Motor neuron (in vitro differentiated cells): Measurements from ENCODE around the gene ZDHHC6. TPM values are rescaled to one million over a fixed set of nuclear protein-coding genes. Genes with fewer than 3 reads are reported as not detected.
"Not testable (repeated sequence)": the region's sequence is repeated elsewhere in the genome, so short reads cannot be mapped to it uniquely, and the experiment has no call there.

Experiments
- ATAC-seq, 8 experiments: fragments of 200-7000 bp; cut with Tn5 transposase; replicated peaks in 6 of 8; 2 replicates each; pipeline ENCODE4 v1.8.0; 2021; ENCODE audit warnings: mild to moderate bottlenecking in 8 of 8, moderate library complexity in 8 of 8
- H3K27ac ChIP-seq, 2 donors: fragments of 250-450 bp; sonication (Bioruptor Pico); 2 replicates each; pipeline ENCODE4 v1.9.0; 2021; ENCODE audit warnings: antibody characterized with exemption in 2 of 2, mild to moderate bottlenecking in 2 of 2, moderate library complexity in 1 of 2
- H3K4me1 ChIP-seq, 2 donors: fragments of 250-450 bp; sonication (Bioruptor Pico); replicated peaks in 1 of 2; 2 replicates each; pipeline ENCODE4 v1.6.1; 2021; ENCODE audit warnings: antibody characterized with exemption in 2 of 2, mild to moderate bottlenecking in 2 of 2, moderate library complexity in 1 of 2
- H3K4me3 ChIP-seq, 5 donors: fragments of 250-450 bp; sonication (Bioruptor Pico); 2 replicates each; pipeline ENCODE4 v1.9.0; 2021; ENCODE audit warnings: antibody characterized with exemption in 5 of 5, mild to moderate bottlenecking in 5 of 5, moderate library complexity in 4 of 5
- WGBS, 10 experiments: fragments of 450-650 bp; shearing (Covaris generic); methylation state at CpG; one replicate each; pipeline ENCODE4 v1.0.0; 2022; 5-methylcytosine and 5-hydroxymethylcytosine counted together
- in situ Hi-C, 9 experiments: fragments of 400-800 bp; cut with MboI; loops; one replicate each; pipeline ENCODE4 v1.15.0; 2021; ENCODE audit warnings: low sequenced_read_pairs in 9 of 9, low pct_unique_long_range_greater_than_20kb in 2 of 9; ENCODE audit not compliant: unreplicated experiment in 9 of 9
- total RNA-seq, 8 experiments: library from RNA; unstranded; fragments of 300-600 nt; gene quantifications; 2 replicates each; pipeline versions ENCODE4 v1.2.3 to v1.2.4, GENCODE V29; 2022

The ZDHHC6 gene
- total RNA-seq, 8 experiments from 2014 or later: 18.5 to 37.3 (median 27.2) TPM

DNA sequence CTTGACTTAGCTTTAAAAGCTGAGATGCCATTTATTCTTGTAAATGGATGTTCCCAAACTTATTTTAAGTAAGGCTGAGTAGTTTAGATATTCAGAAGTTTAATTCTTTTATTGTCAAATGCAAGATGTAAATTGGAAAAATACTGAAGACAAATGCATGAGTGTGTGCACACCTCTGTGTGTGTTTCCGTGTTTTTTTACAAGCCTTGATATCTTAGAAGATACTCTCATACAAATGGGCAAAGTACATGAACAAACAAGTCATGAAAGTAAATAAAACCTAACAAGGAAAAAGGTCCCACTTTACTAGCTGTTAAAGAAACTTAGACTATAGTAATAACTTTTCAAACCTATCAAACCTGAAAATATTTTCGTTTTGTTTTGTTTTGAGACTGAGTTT is 43.8 kb downstream of the ZDHHC6 start:
- H3K4me3 ChIP-seq: no peak overlapping the region
- no peak overlapping the region for H3K27ac ChIP-seq
- 33 to 84% (median 67%) methylated on average over 1 to 2 of the region's 2 CpGs; no CpG with 5 or more reads in 1 of the 10 experiments for WGBS, 10 experiments
- in situ Hi-C loops: no loop called here
- ATAC-seq: no peak
- H3K4me1 ChIP-seq: no peaks in the 10 kb centered on the region

DNA sequence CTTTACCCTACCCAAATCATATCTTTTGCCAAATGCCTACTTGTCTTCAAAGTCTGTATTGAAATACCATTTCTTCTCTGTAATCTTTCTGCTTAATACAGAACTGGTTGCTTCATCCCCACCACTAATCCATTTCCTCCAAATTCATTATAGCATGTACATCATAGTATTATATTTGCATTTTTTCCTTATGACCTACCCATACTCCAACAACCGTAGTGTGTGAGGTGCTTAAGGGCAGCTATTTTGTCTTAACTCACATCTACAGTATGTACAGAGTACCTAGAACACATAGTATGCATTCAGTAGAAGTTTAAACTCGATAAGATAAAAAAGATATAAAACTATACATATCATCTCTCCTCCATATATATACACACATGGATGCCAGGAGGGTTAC is 49.1 kb downstream of the ZDHHC6 start:
- no peak overlapping the region for H3K27ac ChIP-seq
- in situ Hi-C loops: no loop called here
- no peak for ATAC-seq
- no peaks in the 10 kb centered on the region for H3K4me1 ChIP-seq
- WGBS, 10 experiments: 47 to 100% (median 83%) methylated on average over 1 to 2 of the region's 2 CpGs; no CpG with 5 or more reads in 1 of the 10 experiments
- H3K4me3 ChIP-seq: no peak overlapping the region

DNA sequence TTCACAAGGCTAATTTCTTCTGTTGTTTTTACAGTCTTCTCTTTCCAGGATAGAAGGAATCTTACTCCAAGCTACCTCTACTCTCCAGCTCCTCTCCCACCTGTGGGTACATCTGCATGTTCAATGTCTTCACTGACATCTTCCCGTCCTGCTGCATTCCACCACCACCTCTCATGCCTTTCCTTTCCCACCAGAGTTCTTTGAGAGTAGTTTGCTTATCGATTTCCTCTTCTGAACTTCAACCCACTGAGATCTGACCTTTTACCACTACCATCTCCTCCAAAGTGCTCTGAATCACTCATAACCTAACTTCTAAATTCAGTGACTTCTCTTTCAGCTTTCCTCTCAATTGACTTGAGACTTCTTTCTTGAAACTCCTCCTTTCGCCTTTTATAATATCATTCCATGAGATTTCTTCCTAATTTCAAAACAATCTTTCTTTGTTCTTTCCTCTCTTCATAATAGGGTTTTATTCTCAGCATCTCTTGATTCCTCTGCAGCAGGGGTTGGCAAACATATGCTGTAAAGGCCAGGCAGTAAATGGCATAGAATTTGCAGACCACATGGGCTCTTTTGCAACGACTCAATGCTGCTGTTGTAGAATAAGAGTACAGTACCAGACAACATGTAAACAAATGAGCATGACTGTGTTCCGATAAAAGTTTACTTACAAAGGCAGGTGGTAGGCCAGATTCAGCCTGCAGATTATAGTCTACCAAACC is 50.7 kb downstream of the ZDHHC6 start:
- WGBS, 10 experiments: 37 to 90% (median 70%) methylated on average over 2 to 5 of the region's 5 CpGs
- in situ Hi-C loops: no loop called here
- Histone ChIP-seq H3K27ac (no peak overlapping the region), H3K4me1 (no peaks in the 10 kb centered on the region), H3K4me3 (no peak overlapping the region)
- no peak for ATAC-seq

DNA sequence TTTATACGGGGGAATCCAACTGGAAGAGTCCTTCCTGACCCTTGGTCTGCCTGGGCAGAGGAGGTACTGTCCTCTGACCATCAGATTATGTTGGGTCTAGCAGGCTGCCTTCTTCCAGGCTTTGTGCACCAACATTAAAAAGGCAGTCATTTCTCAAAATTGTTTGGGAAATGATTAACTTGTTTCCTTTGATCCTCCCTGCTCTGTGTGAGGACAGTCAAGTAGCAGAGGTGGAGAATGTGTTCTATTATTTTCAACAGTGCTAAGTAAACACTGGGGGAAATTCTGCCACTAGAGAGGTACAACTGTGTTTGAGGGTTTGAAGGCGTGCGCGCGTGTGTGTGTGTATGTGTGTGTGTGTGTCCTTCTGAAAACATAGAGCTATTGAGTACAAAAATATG is 52.2 kb downstream of the ZDHHC6 start:
- Histone ChIP-seq H3K4me3 (no peak overlapping the region), H3K27ac (no peak overlapping the region), H3K4me1 (no peaks in the 10 kb centered on the region)
- no peak for ATAC-seq
- WGBS, 10 experiments: 25 to 100% (median 78%) methylated on average over 1 to 4 of the region's 5 CpGs; no CpG with 5 or more reads in 2 of the 10 experiments
- in situ Hi-C loops: no loop called here

DNA sequence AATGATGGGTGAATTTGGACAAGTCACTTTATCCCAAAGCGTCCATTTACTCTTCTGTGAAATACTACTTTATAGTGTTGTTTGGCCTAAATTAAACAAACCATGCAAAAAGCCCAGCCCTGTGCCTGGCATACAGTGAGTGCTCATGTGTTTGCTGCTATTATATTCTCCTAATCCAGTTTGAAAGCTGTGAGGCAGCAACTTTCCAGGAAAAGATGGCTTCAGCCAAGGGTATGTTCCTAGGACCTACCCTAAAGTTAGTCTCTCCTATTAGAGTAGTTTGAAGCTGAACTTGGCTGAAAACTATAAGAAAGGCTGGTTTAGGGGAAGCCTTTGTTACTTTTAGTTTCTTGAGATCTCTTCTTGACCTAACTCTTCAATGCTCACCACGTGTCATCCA is 52.9 kb downstream of the ZDHHC6 start:
- Histone ChIP-seq H3K4me3 (no peak overlapping the region), H3K27ac (no peak overlapping the region), H3K4me1 (no peaks in the 10 kb centered on the region)
- ATAC-seq: no peak
- 22 to 100% (median 61%) methylated on average over 1 to 2 of the region's 2 CpGs; no CpG with 5 or more reads in 2 of the 10 experiments for WGBS, 10 experiments
- in situ Hi-C loops: no loop called here

DNA sequence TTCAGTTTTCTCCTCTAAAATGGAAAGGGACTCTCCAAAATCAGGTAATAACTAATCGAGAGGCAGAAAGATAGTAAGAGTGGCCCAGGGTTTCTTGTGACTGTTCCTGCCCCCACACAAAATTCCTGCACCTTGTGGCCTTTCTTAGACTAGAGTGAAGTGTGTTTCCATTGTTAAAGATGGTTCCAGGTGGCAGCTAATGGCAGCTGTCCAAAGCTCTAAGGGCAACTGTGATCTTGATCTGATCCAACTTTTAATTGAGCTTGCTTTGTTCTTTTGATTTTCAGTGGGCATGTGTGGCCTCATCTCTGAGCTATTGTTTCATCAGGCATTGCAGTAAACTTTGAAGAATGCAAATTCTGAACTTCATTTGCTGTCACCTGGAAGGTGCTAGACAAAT is 53.4 kb downstream of the ZDHHC6 start:
- no peaks in the 10 kb centered on the region for H3K4me1 ChIP-seq
- H3K4me3 ChIP-seq: no peak overlapping the region
- in situ Hi-C loops: no loop called here
- WGBS, 10 experiments: 80 to 100% (median 88%) methylated on average over 1 of the region's 1 CpG; no CpG with 5 or more reads in 5 of the 10 experiments
- H3K27ac ChIP-seq: no peak overlapping the region
- ATAC-seq: no peak

DNA sequence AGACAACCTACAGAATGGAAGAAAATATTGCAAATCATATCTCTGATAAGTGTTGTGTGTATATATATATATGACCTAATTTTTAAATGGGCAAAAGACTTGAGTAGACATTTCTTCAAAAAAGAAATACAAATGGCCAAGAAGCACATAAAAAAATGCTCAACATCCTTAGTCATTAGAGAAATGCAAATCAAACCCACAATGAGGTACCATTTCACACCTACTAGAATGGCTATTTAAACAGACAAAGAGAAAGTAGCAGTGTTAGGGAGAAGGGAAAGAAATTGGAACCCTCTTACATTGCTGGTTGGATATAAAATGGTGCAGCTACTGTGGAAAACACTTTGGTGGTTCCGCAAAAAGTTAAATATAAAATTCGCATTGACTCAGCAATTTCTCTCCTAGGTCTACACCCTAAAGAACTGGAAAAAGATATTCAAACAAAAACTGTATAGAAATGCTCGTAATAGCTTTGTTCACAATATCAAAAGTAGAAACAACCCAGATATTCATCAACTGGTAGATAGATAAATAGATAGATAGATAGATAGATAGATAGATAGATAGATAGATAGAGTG is 56.5 kb downstream of the ZDHHC6 start:
- in situ Hi-C loops: no loop called here
- no peak overlapping the region for H3K27ac ChIP-seq
- 70 to 100% (median 94%) methylated on average over 2 to 3 of the region's 3 CpGs for WGBS, 10 experiments
- peaks cover 0 to 6% of the 10 kb centered on the region in 2 donors for H3K4me1 ChIP-seq
- no peak for ATAC-seq
- H3K4me3 ChIP-seq: no peak overlapping the region

DNA sequence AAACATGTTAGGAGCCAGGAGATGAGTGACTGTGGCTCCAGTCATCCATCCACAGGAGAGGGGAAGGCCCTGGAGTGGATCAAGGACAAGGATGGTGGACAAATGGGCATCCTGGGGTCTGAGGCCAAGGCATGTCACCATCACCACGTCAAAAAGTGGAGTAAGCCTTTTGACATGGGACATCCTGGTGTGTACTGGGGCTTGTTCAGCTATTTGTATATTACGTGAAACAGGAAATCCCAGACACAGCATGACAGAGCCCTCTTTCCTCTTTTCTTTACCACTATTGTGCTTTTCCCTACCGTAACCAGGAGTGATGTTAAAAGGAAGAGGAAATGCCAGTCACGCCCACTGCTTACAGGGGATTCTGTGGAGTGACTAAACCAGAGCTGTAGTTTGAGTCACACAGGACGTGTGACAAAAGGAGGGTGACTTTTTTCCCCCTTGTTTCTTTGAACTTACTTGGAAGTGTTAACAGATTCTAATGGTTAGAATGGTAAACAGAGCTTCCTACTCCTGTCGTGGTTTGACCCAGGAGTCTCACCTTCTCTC is 57.4 kb downstream of the ZDHHC6 start:
- WGBS, 10 experiments: 0 to 75% (median 51%) methylated on average over 1 to 5 of the region's 6 CpGs; no CpG with 5 or more reads in 1 of the 10 experiments
- in situ Hi-C loops: no loop called here
- ATAC-seq: peak in 4 of 8 experiments; percentile 35 to 81 (median 62)

DNA sequence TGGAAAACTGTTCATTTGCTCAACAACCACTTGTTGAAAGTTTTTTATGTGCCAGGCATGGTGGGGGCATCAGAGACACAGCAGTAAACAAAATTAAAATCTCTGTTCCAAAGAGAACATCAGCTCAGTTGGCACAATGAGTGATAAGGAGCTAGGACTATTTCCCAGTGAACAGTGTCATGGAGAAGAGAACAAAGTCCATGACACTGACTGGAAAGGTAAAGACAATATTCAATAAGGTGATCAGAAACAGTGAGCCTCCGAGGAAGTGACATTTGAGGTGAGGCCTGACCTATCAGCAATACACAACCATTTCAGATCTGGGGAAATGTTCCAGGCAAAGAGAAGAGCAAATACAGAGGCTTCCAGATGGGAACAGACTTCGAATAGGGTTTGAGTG is 58.2 kb downstream of the ZDHHC6 start:
- in situ Hi-C loops: no loop called here
- 0 to 91% (median 59%) methylated on average over 1 to 2 of the region's 2 CpGs for WGBS, 10 experiments

More for the DNA sequence above, 57.4 kb downstream of the ZDHHC6 start:
- no peak overlapping the region for H3K27ac ChIP-seq
- H3K4me1 ChIP-seq: peaks cover 0 to 7% of the 10 kb centered on the region in 2 donors
- H3K4me3 ChIP-seq: no peak overlapping the region

DNA sequence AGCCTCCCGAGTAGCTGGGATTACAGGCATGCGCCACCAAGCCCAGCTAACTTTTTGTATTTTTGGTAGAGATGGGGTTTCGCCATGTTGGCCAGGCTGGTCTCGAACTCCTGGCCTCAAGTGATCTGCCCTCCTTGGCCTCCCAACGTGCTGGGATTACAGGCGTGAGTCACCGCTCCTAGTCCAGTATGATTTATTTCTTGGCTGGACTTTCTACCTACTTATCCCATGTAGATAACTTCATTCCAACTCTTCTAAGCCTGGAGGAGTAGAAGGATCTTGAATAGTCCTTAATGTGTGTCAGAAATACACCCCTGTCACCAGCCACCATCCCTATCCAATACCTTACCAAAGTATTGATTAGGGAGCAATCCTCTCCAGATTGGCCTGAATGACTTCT is 58.7 kb downstream of the ZDHHC6 start:
- in situ Hi-C loops, ATAC-seq, H3K4me3 ChIP-seq, H3K4me1 ChIP-seq, H3K27ac ChIP-seq: not testable (repeated sequence)
- WGBS, 10 experiments: 50 to 94% (median 86%) methylated on average over 1 to 7 of the region's 7 CpGs; no CpG with 5 or more reads in 3 of the 10 experiments

More for the DNA sequence above, 58.2 kb downstream of the ZDHHC6 start:
- Histone ChIP-seq H3K4me3 (no peak overlapping the region), H3K27ac (no peak overlapping the region), H3K4me1 (peaks cover 0 to 7% of the 10 kb centered on the region in 2 donors)
- no peak for ATAC-seq

DNA sequence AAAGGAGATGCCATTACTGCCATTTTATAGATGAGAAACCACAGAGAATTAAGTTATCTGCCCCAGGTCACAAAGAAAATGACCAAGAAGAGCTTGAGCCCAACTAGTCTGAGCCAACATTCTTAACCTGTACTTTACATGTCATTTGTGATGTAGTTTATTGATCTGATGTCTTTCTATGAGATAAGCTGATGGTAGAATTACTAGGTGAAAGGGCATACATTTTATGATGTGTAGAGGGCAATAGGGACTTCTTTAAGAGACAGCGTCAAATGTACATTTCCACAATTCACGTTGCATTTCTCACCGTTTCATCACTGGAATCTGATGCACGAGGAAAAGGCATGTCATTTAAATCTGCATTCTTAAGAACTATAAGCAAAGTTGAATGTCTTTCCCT is 61.5 kb downstream of the ZDHHC6 start:
- 38 to 93% (median 73%) methylated on average over 1 to 4 of the region's 4 CpGs; no CpG with 5 or more reads in 1 of the 10 experiments for WGBS, 10 experiments
- Histone ChIP-seq H3K4me3 (no peak overlapping the region), H3K27ac (no peak overlapping the region), H3K4me1 (peaks cover 0 to 7% of the 10 kb centered on the region in 2 donors)
- peak in 1 of 8 experiments; percentile 35 for ATAC-seq
- in situ Hi-C loops: no loop called here

DNA sequence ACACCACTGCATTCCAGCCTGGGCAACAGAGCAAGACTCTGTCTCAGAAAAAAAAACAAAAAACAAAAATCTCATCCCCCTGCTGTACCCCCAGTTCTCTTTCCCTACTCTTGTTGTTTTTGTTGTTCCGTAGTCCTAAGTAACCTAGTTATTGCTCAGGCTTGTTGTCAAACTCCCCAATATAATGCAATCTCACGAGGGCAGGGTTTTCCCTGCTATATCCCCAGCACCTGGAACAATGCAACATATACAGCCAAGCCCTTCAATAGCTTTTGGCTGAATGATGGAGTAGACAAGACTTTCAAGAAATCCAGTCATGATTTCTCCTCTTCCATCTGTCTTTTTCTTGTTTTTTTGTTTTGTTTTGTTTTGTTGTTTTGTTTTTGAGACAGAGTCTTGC is 62.6 kb downstream of the ZDHHC6 start:
- H3K4me1 ChIP-seq: peaks cover 0 to 7% of the 10 kb centered on the region in 2 donors
- H3K4me3 ChIP-seq: no peak overlapping the region
- no peak overlapping the region for H3K27ac ChIP-seq
- WGBS, 10 experiments: 57 to 100% (median 85%) methylated on average over 1 to 2 of the region's 2 CpGs; no CpG with 5 or more reads in 4 of the 10 experiments
- ATAC-seq: no peak
- in situ Hi-C loops: no loop called here

DNA sequence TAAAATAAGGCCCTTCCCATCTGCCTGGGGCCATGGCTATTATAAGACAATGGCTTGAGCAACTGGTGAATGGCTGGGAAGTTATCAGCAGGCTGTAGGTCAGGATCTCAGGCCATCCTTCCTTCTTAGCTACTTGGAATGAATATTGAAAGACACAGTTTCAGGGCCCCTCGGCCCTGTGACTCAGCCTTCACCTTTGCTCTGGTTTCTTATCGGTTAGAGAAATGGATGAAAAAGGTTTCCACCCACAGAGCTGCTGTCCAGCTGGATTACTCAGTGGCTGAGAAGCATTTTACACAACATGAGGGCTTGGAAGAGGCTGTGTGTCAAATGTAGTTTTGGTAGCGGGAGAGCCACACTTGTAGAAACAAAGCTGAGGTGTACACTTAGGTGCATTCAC is 63.4 kb downstream of the ZDHHC6 start:
- peak in 5 of 8 experiments; percentile 55 to 91 (median 74) for ATAC-seq
- Histone ChIP-seq H3K4me3 (no peak overlapping the region), H3K4me1 (peaks cover 0 to 7% of the 10 kb centered on the region in 2 donors), H3K27ac (no peak overlapping the region)
- WGBS, 10 experiments: 24 to 79% (median 64%) methylated on average over 2 to 3 of the region's 3 CpGs; no CpG with 5 or more reads in 5 of the 10 experiments
- in situ Hi-C loops: no loop called here
